Left colon (tissue), 2 donors: ENCODE data around the gene NUDT14. TPM values are rescaled to one million over a fixed set of nuclear protein-coding genes. Genes with fewer than 3 reads are reported as not detected.

Experiments
- ATAC-seq: fragments of 200-7000 bp; cut with Tn5 transposase; one replicate; pipeline ENCODE4 v1.9.1; 2020; ENCODE audit warnings: mild to moderate bottlenecking, moderate library complexity
- DNase-seq, 2 donors: peaks; one replicate each; pipeline ENCODE4 v3.0.0-alpha.2; 2020
- intact Hi-C, 2 donors: fragments of 100-400 bp; cut with DNase I in 1 of 2; cut with micrococcal nuclease in 1 of 2; formaldehyde crosslinking; loops; one replicate each; pipeline versions ENCODE4 v1.11.2 to v1.14.0; 2022; cut with DNase I, micrococcal nuclease
- total RNA-seq, 2 donors: library from RNA; stranded (reverse); fragmentation: NEBNext Ultra II Directional; extraction: Animal tissue kit (Norgen Biotek cat#: 25700); gene quantifications; one replicate each; pipeline ENCODE4 v1.2.1, GENCODE V29; 2021
- donor health status: DM: no; HTN: no; CAD: no.
- donor health status: DM: yes; HTN: yes; CAD: no.

The NUDT14 gene
- total RNA-seq, 2 donors from 2014 or later: 45.6 to 56.8 TPM

DNA sequence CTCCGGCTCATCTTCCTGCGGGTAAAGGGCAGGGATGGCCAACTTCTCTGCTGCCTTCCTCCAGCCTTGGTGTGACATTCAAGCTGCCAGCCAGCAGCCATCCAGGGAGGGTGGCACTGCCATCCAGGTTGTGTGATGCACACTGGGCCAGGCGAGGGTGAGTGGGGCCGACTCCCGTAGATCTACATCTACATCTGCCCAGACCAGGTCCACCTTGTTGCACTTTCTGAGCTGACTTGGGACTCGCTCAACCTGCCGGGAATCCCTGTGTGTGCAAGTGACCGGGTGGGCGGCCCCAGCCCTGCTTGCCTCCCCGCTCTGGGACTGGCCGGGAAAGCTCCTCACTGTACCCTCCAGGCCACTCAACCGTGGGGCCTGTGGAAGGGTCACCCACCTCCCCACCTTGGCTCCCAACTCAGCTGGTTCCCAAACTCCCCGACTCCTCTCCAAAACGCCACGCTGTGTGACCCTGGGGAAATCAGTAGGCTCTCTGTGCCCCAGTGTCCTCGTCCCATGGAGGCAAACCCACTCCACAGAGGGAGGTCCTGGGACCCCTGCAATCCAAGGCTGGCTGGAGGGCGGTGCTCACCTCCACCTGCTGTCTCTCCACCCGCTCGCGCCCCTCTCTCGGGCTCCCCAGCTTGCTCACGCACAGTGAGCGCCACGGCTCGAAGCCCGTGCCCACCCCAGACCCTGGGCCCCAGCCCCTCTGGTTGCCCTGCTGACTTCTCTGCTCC, 27.2 kb downstream of the NUDT14 start:
- DNase-seq: no peak
- intact Hi-C loops: no loop called here
- ATAC-seq: no peak

DNA sequence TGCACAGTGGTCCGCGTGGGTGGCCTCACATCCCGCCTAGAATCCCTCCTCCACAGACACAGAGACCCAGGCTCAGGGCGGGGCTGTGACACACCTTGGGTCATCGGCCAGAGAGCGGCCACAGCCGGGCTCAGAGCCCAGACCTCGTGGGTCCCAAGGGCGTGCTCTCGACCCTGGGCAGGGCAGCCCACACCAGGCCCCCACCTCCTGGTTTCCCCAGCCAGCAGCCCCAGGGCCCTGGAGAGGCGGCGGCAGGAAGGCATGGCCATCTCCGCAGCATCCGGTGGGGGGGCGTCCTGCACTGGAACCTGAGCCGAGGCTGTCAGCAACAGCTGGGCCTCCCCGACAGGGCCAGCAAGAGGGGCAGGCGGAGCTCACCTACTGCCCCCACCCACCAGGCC, 27.8 kb downstream of the NUDT14 start:
- DNase-seq (no peak), ATAC-seq (peak; percentile 21)
- intact Hi-C loops: no loop called here

DNA sequence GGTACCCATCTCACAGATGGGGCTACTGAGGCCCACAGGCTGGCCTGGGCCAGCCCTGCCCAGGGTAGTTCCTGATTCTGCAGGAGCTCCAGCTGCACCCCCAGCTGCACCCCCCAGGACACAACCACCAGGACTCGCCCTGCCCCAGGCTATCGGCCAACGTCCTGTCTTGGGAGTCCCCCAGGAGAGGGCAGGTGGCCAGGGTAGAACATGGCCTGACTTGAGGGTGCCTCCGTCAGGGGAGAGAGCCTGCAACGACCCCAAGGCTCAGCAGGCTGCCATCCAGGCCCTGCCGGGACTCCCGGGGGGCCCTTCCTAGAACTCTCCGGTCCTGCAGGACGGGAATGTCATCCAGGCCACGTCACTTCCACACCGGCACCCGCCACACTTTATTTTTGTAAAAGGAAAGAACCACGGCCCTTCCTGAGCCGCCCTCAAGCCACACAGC, 28.3 kb downstream of the NUDT14 start:
- intact Hi-C loops: no loop called here
- DNase-seq (no peak), ATAC-seq (no peak)

DNA sequence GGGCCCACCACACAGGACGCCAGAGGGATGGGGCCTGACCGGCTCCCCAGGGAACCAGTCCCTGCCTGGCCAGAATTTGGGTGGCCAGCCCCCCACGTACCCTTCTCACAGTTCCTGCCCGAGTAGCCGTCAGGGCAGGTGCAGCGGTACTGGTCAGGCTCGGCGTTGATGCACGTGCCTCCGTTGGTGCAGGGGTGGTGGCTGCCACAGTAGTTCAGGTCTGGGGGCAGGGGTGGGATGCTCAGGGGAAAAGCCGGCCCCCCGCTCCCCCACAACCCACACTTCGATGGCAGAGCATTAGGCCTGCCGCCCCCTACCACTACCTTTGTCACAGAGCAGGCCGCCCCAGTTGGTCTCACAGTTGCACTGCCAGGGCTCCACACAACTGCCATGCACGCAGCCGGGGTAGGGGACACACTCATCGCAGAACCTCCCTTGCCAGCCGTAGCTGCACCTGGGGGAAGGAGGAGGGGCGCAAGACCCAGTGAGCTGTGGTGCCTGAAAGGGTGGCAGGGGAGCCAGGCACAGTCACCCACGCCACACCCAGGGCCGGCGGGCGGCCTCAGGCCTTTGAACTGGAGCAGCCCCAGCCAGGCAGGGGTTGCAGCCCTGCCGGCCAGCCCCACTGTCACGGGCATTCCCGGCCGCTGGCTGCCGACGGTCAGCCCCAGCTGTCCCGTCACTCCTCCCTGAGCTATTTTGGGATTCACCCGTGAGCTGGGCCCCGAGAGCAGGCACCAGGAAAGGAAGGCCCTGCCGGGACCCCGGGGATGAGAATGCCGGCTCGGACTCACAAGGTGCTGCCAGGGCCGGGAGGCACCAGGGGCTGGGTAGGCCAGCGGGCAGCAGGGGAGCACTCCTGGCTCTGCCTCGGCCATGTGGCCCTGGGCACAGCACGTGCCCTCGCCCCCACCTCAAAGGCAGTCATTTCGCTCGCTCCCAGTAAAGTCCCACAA, 29.0 kb downstream of the NUDT14 start:
- intact Hi-C loops: no loop called here
- DNase-seq (no peak), ATAC-seq (no peak)

DNA sequence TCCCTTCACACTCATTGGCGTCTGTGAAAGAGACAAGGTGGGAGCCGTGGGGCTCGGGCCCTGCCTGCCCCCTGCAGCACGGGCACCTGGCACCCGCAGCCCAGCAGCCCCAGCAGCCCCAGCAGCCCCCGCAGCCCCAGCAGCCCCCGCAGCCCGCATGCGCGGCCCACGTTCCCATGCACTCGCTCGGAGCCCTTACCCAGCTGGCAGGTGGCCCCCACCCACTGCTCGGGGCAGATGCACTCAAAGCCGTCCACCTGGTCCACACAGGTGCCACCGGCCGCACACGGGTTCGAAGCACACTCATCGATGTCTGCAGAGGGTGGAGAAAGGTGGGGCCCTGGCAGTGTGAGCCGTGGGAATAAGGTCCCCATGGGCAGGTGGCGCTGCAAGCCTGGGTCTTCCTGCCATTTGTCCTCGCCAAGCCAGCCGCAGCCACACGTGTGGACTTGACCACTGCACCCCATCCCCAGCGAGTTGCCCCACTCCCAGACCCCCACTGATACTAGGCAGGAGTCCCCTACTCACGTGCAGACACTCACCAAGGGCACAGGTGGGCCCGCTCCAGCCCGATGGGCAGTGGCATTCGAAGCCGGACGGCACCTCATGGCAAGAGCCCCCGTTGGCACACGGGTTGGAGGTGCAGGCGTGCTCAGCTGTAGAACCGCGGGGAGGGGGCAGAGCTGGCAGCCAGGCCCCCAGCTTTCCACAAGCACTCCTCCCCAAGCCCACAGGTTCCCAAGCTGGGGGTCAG, 29.9 kb downstream of the NUDT14 start:
- ATAC-seq (no peak), DNase-seq (no peak)
- intact Hi-C loops: no loop called here

DNA sequence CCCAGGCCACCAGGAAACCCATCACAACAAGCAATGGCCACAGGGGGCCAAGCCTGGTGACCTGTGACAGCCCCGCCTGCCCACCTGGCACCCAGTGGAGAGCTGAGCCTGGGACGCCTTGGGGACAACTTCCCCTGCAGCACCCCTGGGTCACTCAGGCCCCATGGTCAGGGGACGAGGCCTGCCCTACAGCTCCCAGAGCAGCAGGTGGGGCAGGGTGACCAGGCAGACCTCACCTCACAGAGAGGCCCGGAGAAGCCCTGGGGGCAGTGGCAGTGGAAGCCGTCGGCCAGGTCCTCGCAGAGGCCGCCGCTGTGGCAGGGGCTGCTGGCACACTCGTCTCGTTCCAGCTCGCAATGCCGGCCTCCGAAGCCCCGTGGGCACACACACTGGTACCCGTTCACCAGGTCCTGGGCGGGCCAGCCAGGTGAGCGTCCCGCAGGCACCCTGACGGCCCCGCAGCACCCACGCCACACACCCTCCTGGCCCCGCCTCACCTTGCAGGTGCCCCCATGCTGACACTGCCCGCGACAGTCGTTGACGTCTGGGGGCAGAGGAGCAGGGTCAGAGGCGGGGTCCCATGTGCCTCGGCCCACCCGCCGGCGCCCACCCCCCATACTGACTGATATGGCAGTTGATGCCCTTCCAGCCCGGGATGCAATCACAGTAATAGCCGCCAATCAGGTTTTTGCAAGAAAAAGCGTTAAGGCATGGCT, 30.6 kb downstream of the NUDT14 start:
- no peak for ATAC-seq
- DNase-seq: no peak
- intact Hi-C loops: no loop called here

DNA sequence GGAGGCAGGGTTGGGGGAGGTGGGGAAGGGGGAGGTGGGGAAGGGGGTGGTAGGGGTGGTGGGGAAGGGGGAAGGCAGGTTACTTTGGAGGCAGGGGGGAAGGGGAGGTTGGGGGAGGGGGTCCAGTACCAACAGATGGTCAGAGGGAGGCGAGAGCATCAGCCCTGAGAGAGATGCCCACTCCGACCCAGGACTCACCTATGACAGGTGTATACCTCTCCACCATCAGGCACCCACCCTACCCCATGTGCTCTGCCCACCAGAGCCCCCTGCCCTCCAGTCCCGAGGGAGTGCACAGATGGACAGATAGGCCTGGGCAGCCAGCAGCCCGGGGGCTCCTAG, 31.1 kb downstream of the NUDT14 start:
- ATAC-seq: no peak
- intact Hi-C loops: no loop called here
- DNase-seq: no peak

DNA sequence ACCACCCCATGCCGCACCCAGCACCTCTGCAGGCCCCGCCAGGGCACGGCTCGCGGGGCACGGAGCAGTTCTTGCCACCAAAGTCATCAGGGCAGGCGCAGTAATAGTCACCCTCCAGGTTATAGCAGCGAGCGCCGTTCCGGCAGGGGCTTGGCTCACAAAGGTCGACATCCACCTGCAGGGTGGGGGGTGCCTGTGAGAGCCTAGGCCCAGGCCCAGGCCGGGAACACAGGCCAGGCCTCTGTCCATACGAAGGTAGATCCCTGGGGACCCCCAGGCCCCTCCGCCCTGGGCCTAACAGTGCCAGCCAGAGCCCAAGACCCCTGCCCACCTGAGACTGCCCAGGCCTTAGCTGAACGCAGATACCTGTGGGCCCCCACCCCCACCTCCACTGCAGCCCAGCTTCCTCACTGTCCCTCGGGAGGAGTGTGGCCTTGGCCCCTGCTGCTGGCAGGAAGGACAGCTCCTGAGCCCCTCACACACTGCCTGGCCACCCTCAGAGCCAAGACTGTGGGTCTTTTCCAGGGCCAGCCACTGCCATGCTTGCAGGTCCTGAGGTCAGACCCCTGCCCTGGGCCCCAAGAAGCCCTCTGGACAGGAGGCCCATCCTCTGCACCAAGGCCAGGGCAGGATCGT, 31.8 kb downstream of the NUDT14 start:
- no peak for ATAC-seq
- intact Hi-C loops: no loop called here
- DNase-seq: no peak

DNA sequence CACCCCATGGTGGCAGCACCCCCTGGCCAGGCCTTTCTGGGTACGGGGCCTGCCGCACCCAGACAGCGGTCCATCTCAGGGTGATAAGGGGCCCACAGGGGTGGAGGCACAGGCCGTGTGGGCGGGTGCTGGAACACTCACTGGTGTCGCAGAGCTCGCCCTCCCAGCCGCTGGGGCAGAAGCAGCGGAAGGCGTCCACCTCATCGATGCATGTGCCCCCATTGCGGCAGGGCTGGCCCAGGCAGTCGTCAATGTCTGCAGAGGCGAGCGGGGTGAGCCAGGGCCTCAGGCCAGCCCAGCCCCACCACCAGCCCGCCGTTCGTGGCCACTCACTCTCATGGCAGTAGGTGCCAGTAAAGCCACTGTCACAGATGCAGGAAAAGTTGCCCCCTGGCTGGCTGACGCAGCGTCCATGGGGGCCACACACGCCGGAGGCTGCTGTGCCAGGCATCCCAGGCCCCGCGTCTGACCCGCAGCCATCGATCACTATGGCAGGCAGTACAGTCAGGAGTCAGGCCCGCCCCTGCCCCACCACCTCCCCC, 32.4 kb downstream of the NUDT14 start:
- DNase-seq (no peak), ATAC-seq (no peak)
- intact Hi-C loops: no loop called here

DNA sequence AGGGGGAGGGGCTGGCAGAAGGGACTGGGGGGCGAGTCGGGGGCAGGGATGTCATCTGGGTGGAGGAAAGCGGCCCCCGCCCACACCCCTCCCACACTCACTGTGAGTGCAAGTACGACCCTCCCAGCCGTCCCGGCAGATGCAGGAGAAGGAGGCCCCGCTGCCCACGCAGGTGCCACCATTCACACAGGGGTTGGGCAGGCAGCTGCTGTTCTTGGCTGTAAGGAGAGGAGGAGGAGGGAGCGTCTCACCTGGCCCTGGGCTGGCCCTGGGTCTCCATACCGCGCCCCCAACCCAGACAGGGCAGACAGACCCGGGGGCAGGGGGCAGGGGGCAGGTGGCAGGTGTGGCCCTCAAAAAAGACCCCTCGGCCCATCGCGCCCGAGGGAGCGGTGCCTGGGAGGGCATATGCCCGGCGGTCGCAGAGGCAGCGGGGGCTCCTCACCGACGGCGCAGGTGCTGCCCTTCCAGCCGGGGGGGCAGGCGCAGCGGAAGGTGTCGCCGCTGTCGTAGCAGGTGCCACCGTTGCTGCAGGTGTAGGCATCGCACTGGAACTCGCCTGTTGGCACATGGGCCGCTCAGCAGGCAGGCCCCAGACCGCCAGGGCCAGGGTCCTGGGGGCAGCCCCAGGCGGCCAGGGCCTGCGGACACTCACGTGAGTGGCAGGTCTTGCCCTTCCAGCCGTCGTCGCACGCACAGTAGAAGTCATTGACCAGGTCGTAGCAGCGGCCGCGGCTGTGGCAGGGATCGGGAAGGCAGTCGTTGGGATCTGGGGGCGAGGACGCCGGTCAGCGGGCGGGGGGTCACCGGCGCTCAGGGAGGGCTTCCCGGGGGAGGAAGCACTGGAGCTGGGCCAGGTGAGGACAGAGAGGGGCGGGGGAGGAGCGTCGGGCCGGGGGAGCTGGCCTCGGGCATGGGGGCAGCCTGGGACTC, 33.2 kb downstream of the NUDT14 start:
- DNase-seq (no peak), ATAC-seq (no peak)
- intact Hi-C loops: no loop called here

DNA sequence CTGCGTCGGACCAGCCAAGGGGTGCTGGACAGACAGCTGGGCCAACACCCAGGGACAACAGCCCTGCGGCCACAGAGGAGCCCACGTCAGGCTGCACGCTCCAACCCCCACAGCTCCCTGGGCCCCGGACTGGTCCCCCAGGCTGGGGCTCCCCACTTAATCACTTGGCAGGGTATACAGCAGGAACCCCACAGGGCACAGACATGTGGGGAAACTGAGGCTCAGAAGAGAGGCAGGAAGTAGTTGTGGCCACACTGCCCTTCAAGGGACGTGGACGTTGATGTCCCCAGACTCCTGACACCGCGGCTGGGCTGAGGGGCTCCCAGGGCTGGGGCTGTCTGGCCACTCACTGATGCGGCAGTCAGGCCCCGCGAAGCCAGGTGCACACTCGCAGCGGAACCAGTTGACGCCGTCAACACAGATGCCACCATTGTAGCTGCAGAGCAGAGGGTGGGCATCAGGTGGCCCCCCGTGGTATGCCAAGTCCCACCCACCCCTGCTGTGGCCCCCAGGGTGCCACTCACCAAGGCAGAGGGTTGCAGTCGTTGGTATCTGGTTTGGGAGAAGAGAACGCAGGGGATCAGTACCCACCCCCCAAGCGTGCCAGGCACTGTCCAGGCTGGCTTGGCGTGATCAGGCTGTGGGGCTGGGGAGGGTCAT, 34.0 kb downstream of the NUDT14 start:
- no peak for ATAC-seq
- intact Hi-C loops: no loop called here
- no peak for DNase-seq

DNA sequence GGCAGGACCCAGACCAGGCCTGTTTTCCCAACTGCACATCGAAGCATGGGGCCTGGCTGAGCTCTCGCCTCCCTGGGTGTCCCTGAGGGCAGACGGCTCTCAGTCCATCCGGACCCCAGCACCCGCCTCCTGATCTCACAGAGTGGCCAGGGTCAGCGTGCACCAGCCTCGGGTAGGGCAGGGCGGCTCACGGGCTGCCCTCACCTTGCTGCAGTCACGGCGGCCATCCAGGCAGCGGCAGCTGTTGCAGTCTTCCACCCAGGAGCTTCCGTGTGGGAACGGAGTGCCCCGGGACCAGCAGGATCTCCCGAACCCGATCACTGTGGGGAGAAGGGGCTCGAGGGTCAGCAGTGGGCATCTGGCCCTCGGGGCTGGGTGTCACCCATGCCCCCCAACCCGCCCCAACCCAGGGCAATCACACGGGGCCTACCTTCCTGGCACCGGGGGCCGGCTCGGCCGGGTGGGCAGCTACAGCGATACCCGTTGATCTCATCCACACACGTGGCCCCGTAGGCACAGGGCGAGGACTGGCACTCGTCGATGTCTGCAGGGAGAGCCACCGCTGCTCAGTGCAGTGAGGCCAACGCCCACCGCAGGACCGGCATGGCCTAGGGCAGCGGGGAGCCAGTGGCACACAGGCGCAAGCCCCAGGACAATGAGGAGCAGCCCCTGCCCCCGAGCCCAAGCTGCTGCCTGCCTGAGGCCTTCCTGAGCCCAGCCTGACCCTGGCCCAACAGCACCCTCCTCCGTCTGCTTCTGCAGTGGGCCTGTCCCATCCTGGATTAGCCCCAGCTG, 34.7 kb downstream of the NUDT14 start:
- ATAC-seq (no peak), DNase-seq (no peak)
- intact Hi-C loops: no loop called here

DNA sequence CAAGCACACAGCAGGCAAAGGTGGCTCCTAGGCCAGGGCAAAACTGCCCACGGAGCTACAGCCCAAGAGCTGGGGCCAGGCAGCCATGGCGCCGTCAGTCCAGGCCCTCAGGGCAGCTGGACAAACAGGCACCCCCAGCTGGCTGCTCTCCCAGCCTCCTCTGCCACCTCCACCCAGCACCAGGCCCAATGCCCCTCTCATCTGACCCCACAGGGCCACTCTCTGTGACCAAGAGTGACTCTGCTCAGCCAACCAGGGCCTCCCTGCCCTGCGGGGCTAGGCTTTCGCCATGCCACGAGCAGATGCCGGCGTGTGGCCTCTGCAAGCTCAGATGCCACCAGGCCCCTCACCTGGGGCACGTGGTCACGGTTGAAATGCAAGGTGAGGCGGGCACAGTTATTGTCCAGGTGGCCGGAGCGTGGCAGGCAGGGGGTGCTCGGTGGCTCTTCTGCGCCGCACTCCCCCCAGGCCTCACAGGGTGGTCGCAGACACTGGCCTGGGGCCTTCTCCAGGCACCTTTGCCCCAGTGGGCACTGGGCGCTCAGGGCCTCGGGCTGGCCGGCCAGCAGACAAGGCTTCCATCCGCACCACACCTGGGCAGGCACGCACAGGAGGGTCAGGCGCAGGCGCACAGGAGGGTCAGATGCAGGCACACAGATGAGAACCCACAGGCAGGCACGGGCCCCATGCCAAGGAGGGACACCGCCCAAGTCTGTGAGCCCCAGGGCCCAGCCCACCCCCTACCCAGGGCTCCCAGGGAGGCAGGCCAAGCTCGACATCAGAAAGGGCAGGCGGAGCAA, 35.5 kb downstream of the NUDT14 start:
- intact Hi-C loops: no loop called here
- peak in 1 of 2 donors; percentile 9 for DNase-seq
- ATAC-seq: no peak

DNA sequence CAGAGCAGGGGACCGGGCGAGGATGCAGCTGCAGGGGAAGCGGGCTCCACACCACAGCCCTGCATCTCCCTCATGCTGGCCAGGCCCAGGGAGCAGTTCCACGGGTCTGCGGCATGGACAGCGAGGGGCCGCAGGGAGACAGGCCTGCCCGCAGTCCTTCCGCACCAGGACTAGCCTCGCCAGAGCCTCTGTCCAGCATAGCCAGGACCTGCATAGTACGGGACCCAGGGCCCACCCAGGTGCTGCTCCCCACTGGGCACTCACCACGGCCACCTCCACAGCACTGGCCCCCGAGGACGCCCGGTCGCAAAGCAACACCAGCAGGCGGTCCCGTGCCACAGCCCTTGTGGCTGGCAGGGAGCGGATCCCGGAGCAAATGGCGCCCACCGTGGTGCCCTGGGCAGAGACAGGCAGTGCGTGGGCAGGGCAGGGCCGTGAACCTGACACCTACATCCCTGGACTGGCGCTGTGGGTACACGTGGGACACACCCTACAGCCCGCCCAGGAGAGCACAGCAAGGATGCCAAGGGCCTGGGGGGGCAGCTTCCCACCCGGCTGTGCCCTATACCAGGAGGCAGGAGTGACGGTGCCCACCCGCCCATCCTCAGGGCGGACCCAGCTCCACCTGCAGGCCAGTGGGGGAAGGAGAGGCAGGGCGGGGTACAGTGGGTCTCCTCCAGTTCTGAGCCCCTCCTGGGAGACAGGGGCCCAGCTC, 36.3 kb downstream of the NUDT14 start:
- DNase-seq: peak in 1 of 2 donors; percentile 10
- ATAC-seq: peak; percentile 11
- intact Hi-C loops: no loop called here
